Measurements from ENCODE around the gene SERGEF.

Gene SERGEF

DNA sequence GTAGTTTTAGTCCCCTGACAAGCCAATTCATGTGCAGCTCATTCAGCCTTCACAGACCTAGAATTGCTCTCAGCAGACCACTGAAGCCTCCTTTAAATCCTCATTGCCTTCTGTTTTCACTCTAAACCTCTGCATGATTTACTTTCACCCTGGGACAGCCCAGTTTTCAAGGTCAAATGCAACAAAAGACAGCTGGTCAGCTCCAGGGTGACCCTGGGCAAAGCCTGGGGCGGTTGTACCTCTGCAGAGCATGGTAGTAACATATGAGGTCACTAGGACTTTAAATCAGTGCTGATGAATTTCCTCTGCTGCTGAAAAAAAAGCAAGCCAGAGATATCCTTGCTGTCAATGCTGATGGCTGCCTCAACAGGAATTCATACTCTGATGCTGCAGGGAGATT lies 62.2 kb downstream of the SERGEF start:
- DNase-seq, result no peak

DNA sequence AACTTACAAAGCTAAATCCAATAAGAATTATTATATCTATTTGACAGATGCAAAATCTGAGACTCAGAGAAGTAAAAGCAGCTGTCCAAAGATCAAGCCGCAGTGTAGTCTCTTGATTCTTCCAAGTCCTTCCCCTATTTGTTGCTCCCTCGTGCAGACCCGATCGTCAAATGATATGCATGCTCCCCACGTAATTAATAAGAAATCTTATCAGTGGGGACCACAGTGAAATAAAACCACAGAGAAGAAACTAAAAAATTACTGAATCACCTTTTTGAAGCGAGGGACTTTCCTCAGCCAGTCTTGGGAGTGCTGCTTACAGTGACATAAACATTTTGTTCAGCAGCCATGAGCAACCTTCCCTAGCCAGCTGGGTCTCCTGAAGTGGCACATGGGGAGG lies 64.6 kb downstream of the SERGEF start:
- DNase-seq, result no peak

DNA sequence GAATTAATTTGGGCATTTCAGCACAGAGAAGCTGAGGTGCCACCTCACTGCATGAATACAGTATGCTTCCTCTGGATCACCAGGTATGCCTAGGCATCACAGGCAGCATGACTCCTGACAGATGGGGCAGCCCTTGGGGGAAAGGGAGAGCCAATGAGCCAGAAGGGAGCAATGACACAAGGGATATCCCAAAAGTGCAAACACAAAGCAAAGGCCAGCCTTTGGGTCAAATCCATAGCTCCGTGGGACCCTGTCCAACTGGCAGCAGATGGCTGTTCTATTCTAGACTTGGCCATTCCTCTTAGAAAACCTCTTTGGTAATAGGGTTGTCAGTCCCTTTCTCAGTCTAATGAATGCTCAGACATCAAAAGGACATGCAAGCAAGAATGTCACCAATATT lies 73.3 kb downstream of the SERGEF start:
- DNase-seq, result no peak

DNA sequence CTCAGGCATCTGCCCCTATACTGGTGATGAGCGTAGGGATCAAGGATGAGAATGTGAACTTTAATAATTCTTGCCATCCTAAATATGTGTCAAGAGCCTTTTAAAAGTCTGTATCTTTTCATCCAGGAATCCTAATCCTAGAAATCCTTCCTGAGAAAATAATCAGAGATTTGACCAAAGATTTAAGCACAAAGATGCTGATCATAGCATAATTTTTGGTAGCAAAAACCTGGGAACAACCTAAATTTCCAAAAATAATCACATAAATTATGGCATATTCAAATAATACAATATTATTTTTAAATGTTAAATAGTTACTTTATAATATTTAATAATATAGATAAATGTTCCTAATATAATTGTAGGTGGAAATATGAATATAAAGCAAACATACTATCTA lies 76.1 kb downstream of the SERGEF start:
- DNase-seq, result no peak

DNA sequence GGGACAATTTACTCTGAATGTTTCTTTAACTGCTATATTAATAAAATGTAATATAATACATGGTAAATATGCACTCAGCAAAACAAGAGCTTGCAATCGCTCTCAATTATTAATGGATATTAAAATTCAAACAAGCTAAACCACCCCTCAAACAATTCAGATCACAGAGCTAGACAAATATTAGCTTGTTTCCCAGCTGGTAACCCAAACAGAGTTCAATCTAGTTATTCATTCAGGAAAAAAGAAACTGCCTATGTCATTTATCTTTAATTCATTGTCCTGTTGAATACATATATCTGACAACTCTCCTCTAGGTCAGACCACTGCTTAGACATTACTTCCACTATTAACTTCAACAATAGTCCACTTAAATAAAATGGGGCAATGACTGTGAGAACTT lies 78.7 kb downstream of the SERGEF start:
- DNase-seq, result no peak

DNA sequence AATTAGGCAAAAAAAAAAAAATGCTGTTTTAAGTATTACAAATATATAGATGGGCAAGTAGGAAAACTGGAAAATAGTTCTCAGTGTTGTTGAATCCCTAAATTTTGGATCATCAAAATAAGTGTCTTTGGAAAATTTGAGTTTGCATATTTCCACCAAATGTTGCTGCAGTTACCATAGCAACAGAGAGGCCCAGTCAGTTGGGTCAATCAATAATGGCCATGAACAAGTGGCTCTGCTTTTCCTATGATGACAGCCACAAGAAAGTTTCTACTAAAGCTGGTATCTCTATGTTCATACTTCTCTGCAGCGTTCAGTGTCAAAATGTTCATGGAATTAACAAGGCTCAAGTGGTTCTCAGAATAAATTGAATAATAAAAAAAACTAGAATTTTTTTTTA lies 79.1 kb downstream of the SERGEF start:
- no peak for DNase-seq

DNA sequence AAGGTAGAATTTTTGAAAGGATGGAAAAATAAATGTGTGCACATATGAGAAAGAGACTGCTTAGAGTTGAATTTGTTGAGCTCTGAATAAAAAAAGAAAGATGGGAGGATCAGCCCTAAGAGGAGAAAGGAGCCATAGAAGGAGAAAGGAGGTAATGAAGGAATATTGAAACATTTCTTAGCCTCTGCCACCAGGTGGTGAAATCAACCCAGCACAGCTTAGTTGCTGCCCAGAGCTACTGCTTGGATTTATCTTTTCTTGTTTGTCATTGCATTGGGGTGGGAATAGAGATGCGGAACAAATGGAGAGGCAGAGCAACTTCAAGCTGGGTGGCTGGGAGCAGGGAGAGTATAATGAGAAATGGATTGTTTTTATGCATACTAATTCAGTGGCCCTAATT lies 80.4 kb downstream of the SERGEF start:
- no peak for DNase-seq

DNA sequence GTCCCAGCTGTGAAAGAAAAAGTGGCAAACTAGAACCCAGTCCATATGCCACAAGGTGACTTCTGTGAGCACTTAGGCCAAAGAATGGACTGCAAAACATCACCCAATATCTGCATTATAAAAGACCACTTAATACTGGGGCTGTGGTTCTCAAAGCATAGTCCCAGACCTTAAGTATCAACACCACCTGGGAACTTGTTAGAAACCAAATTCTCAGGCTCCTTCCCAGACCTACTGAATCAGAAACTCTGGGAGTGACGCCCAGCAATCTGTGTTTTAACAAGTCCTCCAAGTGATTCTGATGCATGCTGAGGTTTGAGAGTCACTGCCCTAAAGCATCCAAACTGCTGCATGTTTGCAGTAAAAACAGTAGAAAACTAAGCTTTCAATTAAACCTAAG lies 81.3 kb downstream of the SERGEF start:
- no peak for DNase-seq

DNA sequence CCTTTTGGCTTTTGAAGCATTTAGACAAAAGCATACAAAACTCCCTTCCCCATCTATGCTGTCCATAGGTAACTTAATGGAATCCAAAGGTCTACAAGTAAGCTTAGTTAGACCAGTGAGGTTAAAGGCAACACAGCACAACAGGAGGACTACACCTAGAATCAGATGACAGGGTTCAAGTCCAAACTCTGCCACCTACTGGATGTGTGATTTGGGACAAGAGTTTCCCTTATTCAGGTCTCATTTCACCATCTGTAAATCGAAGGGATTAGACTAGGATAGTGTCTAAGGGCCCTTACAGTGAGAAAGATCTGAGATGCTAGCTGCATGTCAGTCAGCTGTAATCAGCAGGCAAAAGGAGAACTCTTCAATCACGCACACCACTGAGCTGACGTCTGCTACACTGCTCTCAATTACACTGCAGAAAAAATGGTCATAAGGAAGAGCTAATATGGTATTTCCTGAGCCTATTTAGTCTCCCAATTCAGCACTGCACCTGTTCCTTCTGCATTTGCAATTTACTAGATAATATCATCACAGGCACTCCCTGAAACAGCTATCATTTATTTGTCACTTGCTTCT lies 82.2 kb downstream of the SERGEF start:
- no peak for DNase-seq

DNA sequence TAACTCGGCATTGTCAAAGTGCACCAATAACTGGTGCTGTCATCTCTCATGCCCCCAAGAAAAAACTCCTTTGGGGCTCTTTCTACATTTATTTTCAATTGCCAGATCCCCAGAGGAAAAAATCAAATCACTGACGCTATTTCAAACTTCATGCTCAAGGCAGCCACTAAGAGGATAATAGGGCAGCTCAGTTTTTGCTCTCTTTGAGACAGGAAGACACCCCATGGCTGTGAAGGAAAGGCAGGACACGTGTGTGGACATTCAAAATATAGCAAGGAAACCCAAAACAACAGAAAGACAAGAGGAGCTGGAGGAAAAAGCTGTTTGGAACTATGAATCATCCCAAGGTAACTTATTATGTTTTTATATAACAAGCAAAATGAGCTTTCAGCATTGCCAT lies 83.7 kb downstream of the SERGEF start:
- no peak for DNase-seq

DNA sequence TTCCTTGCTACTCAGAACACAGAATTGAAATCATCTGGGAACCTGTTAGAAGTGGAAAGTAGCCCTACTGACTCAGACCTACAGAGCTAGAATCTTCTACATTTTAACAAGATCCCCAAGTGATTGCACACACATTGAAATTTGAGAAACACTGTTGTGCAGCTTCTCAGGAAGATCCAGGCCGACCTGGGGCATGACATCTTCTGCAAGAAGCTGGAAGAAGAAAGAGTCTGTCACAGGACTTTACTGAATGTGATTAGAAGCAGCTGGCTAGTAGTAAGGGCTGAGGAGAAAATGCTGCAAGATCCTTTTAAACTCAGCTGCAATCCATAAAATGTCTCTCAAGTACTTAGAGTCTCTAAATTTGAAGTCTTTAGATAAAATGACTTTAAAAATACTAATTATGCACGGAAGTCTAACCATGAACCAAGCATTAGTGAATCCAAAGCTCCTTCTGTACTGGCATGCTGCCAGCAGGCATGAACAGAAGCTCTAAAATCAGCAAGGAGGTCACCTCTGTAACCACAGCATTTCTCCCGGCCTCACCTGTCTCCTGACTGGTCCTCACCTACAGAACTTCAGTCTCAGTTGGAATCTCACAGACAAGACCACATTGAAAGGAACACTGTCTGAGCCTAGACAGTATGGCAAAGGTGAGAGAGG lies 85.0 kb downstream of the SERGEF start:
- DNase-seq, result no peak

DNA sequence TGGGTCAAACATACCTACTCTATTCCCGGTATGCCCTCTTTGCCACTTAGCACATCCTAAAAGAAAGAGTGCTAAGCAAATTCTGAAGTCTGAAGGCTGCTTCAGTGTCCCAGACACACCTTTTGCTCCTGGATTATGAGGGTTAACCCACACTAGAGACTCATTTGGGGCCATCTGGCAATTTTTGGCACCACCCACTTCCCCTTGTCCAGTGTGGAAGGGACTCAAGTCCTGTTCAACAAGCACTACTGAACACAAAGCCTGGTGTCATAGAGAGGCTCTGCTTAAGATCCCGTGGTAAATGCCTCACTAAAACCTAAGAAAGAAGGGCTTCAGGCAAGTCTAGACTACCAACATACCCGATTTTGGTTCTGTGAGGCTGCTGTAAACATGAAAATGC lies 85.8 kb downstream of the SERGEF start:
- DNase-seq, result no peak

DNA sequence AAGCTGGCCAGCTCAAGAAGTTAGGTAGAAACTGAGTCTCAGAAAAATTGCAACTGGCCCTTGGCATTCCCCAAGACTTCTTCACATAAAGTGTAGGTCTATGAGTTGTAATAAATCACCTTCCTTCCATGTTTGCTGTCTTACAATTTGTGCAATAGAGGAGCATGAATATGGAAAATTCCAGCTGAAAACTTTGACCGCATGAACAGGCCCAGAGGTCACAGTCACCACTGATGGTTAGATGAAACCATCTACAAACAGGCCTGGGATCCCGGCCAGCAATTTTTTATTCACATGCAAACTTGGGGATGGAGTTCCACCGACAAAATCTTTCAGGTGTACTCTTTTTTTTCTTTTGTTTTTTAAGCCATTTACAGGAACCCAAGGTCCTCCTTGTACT lies 88.1 kb downstream of the SERGEF start:
- no peak for DNase-seq

DNA sequence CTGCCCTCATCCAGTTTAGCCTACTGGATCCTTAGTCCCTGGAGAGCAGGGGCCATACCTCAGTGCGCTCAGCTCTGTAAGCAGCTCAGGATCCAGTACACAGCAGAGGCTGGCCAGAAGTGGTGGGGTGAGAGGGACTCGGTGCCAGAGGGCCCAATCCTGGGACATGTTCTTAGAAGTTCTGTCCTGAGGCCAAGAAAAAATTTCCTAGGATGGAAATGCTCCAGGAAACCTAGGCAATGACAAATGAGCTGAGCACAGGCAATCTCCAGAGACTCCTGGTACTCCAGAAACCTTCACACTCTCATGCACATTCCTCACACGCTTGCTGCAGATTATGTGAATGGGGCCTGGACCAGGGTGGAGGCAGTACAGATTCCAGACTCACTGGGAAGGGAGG lies 89.6 kb downstream of the SERGEF start:
- DNase-seq, result no peak

DNA sequence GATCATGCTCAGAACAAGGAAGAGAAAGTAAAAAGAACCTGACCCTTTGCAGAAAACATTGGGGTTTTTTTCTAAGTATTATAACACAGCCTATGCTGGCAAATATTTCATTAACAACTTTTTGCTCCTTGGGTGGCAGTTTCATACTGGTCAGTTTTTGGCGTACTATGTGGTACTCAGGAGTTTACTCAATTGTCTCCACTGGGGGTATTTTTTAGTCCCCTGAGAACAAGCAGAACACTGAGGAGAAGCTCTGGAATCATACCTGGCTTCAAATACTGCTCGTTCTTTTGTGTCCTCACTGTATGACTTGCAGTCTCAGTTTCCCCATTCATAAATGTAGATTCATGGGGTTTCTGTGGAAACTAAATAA lies 90.4 kb downstream of the SERGEF start:
- no peak for DNase-seq

DNA sequence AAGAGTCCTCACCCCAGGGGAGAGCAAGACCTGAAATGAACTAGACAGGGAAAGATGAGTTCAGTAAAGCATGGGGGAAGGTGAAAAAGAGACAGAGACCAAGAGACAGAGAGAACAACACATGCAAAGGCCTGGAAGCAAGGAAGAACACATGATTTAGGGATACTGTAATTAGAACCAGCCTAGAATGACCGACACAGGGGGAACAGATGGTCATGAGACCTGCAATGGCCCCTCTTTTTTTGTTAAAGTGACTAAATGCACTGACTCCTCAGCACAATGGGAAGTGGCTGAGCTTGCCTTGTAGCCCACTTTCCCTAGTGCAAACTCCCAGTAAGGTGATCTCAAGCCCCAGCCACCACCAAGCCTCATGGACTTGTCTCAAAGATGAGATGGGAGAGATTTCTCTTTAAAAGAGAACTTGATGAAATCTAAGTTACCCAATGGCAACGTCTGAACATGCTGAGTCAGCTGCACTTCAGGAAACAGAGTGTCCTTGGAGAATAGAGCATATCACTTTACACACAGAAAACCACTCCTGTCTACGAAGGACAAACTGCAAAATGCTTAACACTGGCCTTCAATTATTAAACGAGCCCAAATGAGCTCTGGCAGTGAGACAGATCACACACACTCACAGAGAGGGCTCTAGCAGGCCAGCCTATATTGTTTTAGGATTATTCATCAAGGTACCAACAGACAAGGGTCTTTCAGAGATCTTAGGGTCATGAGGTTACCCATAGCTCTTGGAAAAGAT lies 91.0 kb downstream of the SERGEF start:
- DNase-seq, result no peak

DNA sequence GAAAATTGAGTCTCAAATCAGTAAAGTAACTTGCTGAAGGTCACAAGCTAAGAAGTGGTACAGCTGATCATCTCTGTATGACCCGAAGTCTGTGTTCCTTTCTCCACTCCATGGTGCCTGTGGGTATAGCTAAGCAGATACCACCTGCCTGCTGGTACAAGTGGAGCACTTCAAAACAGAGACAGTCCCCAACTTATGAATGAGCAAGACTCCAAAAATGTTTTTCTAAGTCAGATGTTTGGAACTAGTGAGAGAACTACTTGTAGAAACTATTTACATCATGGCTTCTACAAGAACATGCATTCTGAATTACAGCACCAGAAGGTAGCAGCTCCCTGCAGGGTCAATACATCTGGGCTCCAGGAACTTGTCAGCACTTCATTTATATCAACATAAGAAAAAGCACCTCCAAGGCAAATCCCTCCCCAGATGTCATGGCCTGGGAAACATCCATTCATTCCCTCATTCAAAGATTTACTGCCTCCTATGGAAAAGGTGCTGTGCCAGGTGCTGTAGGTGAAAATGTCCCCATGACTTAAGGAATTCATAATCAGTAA lies 94.7 kb downstream of the SERGEF start:
- no peak for DNase-seq

DNA sequence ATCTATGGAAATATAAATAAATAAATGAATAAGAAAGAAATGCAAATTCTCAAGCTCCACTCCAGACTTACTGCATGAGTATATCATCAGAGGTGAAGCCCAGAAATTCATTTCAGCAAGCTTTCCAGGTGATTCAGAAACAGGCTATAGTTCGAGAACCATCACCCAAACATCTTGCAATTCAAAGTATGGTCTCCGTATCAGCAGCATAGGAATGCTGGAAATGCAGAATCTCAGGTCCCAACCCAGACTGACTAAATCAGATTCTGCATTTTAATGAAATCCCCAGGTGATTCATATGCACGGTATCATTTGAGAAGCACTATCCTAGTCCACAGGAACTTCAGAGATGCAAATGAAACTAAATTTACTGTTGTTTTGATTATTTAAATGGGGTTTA lies 95.3 kb downstream of the SERGEF start:
- DNase-seq, result no peak

DNA sequence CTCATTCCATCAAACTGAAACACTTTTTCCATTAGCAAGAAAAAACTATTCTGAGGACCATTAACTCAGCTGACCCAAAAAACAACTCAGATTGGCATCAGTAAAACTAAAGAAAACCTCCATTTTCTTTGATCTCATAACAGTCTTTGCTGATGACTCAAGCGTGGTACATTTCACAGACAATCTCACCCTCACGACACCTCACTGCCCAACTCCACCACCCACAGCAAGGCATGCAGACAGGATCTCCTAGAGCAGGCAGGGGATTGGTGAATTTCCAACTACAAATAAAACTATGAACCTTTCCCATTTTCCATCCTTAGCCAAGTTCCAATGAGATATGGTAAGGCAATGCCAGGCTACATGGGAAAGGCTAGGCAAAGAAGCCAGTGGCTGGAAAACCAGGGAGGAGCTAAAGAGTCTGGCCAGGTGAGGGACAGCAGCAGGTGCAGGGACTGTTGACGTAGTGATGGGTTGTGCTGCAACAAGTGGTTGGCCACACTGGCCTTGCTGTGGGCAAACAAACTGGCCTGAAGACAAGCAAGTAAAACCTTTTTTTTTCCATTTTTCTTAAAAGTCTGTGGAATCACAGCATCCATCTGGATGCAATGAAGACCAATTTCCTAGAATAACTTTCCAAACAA lies 97.2 kb downstream of the SERGEF start:
- DNase-seq, result no peak

DNA sequence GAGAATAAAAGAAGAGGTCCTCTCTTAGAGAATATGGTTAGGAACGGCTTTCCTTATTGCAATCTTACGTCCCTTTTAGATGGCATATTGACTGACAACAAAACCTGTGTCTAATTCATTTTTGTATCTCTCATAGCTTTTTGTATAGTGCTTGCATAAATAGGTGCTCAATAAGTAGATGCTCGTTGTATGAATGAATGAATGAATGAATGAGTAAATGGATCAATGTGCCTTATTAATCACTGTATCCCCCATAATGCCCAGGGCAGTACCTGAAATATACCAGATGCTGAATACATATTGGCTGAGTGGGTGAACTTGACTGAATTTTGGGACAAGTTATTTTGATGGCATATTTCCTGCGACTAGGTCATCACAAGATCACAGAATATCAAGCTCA lies 97.9 kb downstream of the SERGEF start:
- no peak for DNase-seq

DNA sequence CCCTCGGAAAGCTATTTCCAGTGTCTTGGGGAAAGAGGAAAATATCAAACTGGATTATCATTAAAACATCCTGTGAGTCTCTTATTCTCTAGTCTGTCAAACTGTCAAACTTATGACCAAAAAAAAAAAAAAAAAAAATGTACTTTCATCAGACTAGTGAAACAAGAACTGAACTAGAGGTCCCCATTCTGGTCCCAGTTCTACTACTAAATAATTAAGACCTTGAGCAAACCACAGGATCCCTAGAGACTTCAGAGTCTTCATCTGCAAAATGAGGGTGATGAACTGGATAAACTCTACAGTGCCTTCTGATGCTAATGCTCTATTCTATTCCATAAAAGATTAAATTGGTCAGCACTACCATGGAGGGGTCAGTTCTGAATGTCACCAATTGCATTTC lies 105.8 kb downstream of the SERGEF start:
- no peak for DNase-seq

DNA sequence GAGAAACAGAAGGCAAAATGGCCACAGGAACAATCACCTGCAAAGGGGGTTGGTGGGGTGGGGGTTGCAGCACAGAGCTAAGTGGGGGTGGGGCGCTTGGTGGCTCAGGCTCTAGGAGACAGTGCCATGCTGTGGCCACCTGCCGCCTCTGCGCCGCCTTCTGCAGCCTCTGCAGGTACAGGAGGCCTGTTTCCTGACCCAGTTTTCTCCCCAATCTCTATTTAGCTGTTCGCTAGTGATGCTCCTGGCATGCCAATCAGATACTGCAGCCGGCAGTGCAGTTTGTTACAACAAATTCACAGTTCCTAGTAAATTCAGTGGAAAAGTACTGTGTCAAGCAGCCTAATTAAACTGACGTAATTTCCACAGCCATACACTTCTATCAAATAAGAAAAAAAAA lies 106.4 kb downstream of the SERGEF start:
- no peak for DNase-seq

DNA sequence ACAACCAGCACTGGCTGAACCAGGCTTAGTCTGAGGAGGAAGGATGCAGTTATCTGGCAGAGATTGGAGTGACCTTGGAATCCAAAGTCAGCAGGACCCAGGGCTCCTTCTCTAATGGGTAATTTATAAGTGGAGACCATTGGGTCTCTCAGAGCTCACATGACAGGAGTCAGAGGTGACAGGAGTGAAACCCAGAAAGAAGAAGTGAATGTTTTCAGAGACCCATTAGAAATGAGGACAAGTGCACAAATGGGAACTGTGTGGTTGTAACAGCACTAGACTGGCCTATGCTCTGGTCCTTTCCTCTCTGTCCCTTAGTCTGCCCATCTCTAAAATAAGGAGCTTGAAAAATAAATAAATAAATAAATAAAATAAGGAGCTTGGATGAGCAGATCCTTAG lies 107.4 kb downstream of the SERGEF start:
- DNase-seq, result no peak

DNA sequence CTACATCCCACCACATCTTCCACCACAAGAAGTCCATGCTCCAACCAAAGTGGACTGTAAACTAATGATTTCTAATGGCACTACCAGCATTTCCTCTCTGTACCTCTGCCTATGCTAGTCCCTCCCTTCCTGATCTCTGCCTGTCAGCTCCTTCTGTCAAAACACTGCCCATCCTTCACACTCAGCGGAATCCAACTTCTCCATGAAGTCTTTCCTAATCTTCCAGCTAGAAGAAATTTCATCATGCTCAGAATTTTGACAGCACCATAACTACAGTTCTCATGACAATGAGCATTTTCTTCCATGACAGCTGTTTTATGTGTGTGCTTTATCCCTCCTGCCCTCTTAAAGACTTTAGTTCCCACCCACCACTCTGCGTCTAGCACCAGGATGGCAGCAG lies 111.4 kb downstream of the SERGEF start:
- DNase-seq, result no peak

All from activated gamma-delta T cell (primary cell).